Activated CD8-positive, alpha-beta memory T cell treated with anti-CD3 and anti-CD28 coated beads, Interleukin-2, amount 50 U/mL, for 1 hour (primary cell): ENCODE data around the gene RFX3.

Source experiments
- DNase-seq: peaks from one replicate; pipeline ENCODE4 v3.0.0-alpha.2; 2020; ENCODE audit errors: extremely low read depth

Gene RFX3

DNA sequence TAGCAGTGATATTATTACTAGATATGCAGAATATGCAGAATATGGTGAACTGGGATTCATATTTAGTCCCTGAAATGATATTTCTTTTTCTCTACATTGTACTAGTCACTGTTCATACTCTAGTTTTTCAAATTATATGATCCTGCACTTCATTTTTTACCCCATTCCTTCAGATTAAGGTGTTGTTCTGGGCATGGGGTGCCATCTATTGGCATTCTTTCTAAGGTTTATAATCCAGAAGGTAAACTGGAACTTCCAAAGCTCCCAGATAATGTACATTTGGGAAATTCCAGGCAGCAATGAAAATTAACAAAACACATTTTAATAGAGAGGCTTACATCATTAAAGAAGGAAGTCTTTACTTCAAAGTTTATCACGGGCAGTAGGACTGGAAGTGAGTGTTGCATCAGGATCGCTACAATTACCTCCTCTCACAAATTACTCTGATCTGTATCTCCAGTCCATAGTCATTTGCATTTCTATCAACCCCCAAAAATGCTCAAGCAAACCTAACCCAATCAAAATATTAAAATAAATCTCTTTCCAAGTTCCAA, 12.5 kb downstream of the RFX3 start:
- DNase-seq = no peak

- no peak for DNase-seq
These were observed 14.2 kb downstream of the RFX3 start for GRCh38 chr9:3511551-3511950.

DNA sequence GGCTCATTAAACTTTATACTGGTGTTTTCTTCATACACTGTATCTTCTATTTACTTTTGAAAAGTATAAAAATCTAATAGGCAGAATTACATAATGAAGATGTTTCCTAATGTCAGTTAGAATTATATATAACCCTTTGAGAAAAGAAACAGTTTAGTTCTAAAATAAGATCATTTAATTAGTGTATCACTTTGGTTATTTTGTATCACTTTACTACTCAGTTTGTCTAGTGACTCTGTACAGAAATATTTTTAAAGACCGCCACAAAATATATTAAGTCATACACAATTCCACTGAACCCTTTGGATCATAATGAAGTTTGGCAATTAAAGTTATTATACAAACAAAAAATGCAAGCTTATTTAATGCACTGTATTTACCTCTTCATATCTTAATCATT, 15.0 kb downstream of the RFX3 start:
- no peak for DNase-seq

GRCh38 chr9:3509926-3510325, 15.9 kb downstream of the RFX3 start:
- no peak for DNase-seq

GRCh38 chr9:3508521-3509291, 17.1 kb downstream of the RFX3 start:
- DNase-seq = no peak

DNA sequence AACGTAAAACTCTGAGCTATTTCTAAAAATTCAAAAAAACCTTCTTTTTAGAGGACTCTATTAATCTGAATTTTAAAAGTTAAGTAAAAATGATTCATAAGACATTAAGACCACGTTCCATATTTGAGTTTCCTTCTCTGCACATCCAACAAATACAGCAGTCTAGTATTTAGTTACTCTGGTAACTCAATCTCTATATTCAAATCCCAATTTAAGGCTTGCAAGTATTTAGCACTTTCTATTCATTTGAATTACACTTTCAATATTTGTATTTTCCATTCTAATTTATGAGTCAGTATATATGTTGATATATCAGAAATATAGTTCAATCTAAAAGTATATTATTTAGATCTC, 17.7 kb downstream of the RFX3 start:
- no peak for DNase-seq

GRCh38 chr9:3507395-3508077, 18.3 kb downstream of the RFX3 start:
- no peak for DNase-seq

DNA sequence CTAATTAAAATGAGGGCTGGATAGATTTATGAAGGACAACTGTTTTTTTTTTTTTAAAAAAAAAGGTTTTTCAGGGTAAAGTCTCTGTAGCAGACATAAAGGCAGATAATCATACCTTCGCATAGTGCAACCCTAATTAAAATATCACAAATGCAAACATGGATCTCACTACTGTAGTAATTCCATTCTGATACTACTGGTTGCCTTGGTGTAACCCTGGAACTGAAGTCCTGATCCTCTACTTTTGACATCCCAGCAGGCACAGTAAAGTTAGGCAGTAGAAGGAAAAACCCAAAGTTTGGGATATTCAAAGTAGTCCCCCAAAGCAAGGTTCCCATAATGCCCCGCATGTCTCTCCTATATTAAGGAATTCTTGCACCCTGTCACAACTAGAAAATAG, 19.6 kb downstream of the RFX3 start:
- DNase-seq = no peak

- DNase-seq = no peak
These were observed 23.0 kb downstream of the RFX3 start for GRCh38 chr9:3502560-3503398.

DNA sequence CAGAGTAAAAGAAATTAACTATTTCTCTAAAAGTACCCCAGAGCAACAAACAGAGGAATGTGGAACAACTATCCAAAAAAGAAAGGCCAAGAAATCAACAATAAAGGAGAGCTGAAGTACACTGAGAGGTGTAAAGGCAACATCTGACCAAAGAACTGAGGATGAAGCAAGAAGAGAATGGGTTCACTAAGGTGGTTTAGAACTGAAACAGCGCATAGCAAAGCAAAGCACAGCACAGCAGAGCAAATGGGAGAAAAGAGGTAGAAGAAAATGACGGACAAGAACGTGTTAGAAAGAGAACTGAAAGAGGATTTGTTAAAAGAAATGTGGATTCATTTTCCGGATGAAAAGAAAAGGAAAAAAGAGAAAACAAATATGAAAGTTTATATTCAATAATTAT, 25.8 kb downstream of the RFX3 start:
- DNase-seq = no peak

DNA sequence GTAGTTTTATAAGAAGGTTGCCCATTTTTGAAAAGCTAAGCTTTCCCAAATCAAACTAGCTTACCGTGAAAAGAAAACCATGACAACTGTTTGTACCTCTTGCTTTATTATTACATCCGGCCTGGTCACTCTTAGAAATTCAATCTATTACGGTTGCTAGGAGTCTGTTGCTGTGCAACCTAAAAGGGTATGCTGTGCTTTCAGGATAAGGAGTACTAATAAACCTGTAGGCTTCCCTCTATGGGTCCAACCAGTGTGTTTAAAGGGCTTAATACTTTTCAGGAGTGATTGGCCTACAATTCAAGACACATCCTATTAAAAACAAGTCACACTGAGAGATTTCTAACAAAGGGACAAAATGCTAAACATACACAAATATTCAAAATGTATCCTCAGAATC, 27.1 kb downstream of the RFX3 start:
- DNase-seq = no peak

DNA sequence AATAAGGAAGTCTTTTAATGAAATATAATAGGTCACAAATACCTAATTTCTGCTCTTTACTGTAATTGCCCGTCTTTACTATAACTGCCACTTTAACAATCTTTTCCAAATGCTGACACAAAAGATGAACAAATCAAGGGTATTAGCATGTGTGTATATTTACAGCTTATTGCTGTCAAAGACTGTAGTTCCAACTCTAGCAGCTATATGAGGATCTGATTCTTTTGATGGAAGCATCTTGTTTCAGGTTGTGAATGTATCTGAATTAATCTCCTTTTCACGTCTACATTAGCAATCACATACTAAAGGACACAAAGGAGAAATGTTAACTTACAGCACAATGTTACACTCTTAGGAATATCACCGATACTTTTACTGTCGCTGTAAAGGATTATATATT, 27.9 kb downstream of the RFX3 start:
- DNase-seq = no peak

GRCh38 chr9:3497401-3497800, 28.4 kb downstream of the RFX3 start:
- no peak for DNase-seq

DNA sequence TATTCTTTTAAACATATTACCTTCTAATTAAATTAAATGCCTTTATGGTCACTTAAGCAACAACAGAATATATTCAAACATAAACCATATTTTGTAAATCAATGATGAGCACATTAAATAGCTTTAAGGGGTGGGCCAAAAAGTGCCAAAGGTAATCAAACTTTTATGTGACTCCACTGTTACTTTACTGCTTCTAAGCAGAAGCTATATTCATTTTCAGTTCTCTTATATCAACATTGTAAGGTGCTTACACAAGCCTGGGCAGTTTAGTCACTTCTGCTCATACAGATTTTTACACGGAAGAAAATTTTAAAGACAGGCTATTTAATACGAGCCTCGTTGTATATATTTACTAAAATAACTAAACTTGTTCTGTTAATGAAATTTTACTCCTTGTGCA, 29.9 kb downstream of the RFX3 start:
- DNase-seq = no peak

- no peak for DNase-seq
These were observed 33.6 kb downstream of the RFX3 start for GRCh38 chr9:3492214-3492613.

- no peak for DNase-seq
These were observed 34.4 kb downstream of the RFX3 start for GRCh38 chr9:3491450-3491849.

GRCh38 chr9:3490957-3491356, 34.8 kb downstream of the RFX3 start:
- no peak for DNase-seq

GRCh38 chr9:3482578-3482977, 43.2 kb downstream of the RFX3 start:
- DNase-seq = no peak

DNA sequence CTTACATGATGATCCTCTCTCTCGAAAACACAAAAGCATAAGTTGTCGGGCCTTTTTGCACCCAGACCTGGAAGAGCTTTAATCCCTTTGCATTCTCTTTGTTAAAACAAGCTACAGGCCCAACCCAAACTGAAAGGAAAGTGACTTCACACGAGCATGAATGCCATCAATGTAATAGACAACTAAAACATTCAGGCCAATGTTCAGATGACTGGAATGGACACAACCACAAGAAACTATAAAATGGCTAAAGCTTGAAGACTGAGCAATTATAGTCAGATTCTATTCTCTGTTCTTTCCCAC, 45.5 kb downstream of the RFX3 start:
- DNase-seq = no peak

DNA sequence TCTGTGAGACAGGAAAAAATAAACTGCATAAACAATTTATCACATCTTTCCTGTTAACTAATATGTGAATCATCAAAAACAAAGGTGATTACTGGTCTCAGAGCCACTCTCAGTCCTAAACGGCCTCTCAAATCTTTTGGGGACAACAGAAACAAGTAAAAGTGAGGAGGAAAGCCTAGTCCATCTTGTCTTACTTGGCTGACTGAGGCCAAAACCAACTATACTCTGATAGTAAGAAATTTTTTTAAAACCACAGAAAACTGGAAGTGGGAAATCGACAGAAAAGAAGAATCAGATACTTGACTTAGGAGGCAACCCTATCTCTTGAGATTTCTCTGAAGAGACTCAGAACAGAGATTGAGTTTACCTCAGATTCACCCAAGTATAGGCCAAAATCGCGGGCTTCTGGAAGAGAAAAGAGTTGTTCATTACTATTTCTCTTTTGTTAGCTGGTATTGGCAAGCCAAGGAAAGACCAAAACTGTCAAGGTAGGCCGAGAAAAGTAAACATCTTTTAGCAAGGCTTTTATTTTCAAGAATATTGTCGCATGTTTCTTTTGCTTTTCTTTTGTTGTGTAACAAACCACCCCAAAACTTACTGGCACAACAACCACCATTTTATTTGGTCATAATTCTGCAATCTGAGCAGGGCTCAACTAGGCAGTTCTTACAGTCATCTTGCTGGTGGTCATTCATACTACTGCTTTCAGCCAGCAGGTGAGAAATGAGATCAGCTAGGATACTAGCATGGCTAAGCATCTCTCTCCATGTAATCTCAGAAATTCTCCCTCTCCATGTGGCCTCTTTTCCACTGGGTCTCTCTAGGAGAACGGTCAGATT, 46.1 kb downstream of the RFX3 start:
- no peak for DNase-seq

DNA sequence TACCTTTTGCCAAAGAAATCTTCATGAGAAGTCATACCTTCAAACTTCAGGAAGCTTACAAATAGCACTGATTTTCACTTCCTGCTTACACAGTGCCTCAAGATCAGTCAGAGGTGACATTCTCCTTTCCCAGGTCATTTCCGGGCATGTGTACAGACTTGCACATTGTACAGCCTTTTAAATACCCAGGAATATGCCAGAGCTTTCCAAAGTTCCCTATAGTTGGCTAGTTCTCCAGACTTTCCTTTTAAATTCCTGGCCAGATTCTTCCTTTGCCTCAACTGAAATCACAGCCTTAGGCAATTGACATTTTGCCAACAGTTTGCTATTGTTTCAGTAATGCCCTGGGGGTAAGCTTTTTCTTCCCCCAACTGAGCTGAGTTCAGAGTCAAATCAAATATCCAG, 47.2 kb downstream of the RFX3 start:
- DNase-seq = no peak
